Activated CD4-positive, alpha-beta T cell treated with anti-CD3 and anti-CD28 coated beads, Interleukin-2, amount 50 U/mL, for 1 hour (primary cell): Measurements from ENCODE around the gene FAM20C.

Source experiments
- DNase-seq: peaks from one replicate; pipeline ENCODE4 v3.0.0-alpha.2; 2020

FAM20C gene

DNA sequence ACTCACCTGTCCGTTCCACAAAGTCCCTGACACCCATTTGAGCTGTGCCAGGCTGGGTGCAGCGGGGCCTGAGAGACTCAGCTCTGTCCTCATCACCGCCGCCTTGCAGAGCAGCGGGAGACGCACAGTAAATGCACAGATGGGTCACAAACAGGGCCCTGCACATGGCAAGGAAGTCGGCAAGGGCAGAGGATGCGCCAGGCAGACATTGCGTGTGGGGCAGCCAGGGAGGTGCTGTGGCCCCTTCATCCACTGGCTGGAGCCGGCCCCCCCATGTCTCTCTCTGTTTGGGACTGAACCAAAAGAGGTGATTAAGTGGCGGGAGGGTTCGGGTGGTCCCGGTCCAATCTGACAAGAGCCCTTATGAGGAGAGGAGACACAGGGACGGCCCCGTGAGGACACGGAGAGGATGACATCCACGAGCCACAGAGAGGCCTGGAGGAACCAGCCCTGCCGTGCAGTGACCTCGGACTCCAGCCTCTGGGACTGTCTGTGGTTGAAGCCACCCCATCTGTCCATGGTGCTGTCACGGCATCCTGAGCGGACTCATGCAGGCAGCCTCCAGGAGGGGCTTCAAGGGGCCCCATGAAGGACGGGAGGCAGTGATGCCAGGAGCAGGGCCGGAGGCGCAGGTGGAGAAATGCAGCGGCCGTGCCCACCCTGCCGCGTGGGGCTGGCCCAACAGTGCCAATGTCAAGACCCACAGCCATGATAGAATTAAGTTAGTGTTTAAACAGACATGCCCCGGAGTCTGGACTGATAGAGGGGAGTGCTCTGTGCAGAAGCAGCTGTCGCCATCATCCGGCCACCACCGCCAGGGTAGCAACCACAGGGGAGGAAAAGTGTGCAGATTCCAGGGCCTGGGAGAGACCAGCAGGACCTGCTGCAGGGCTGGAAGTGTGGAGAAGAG, 69.2 kb downstream of the FAM20C start:
- DNase-seq, result no peak

DNA sequence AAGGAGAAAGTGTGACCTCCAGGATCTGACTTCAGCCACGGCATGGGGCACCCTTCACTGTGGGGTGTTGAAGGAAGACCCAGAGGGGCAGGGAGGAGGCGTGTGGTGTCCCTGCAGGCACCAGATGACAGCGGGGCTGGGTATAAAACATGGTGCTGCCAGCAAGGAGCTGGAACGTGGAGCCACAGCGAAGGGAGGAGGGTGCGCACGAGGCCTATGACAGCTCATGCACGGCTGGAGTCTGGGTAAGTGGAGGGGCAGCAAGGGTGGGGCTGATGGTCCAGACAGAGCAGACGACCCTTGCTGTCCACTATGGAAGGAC, 69.8 kb downstream of the FAM20C start:
- no peak for DNase-seq

DNA sequence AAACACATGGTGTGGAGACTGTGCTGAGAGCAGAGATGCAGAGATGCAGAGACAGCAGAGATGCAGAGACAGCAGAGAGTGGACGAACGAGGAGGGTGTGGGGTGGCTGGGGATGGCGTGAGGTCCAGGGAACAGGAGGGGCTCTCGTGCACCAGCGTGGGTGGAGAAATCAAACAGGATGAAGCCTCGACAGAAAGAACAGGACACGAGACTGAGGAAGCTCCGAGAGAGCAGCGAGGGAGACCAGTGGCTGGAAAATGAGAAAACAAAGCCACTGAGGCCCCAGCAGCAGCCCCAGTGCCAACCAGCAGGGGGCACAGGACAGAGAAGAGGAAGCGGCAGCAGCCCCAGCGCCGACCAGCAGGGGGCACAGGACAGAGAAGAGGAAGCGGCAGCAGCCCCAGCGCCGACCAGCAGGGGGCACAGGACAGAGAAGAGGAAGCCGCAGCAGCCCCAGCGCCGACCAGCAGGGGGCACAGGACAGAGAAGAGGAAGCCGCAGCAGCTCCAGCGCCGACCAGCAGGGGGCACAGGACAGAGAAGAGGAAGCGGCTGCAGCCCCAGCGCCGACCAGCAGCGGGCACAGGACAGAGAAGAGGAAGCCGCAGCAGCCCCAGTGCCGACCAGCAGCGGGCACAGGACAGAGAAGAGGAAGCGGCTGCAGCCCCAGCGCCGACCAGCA, 70.4 kb downstream of the FAM20C start:
- peak; percentile 59 for DNase-seq

- peak; percentile 65 for DNase-seq
Observed at GRCh38 chr7:263483-264351, 71.3 kb downstream of the FAM20C start.

DNA sequence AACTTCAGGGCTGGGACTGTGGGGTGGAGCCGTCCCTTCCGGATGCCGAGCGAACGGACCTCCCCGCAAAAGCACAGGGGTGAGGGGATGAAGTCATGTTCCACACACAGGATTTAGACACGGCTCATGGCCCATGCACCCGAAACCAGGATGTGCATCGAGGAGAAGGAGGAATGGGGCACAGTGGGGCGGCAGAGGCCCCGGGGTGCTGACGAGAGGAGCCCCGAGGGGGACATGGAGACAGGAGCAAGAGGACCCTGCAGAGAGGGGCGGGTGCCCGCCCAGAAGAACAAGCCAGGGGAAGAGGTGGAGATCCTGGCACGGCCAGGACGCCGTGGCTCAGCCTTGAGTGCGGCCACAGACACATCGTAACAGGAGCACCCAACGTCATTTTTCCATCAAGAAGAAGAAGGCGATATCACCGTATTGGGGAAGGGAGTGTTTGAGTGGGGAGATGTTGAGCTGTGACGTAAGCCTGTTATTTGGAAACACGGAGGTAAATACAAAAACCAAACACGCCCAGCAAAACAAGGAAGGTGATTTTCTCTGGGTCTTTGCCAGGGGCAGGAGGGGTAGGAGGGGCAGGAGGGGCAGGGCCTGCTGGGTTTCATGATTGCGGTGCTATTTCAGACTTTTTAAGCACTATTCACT, 72.3 kb downstream of the FAM20C start:
- no peak for DNase-seq

- no peak for DNase-seq
Observed at GRCh38 chr7:265192-265997, 73.0 kb downstream of the FAM20C start.

- no peak for DNase-seq
Observed at GRCh38 chr7:265998-266850, 73.9 kb downstream of the FAM20C start.

- DNase-seq, result no peak
Observed at GRCh38 chr7:266851-267840, 74.8 kb downstream of the FAM20C start.

DNA sequence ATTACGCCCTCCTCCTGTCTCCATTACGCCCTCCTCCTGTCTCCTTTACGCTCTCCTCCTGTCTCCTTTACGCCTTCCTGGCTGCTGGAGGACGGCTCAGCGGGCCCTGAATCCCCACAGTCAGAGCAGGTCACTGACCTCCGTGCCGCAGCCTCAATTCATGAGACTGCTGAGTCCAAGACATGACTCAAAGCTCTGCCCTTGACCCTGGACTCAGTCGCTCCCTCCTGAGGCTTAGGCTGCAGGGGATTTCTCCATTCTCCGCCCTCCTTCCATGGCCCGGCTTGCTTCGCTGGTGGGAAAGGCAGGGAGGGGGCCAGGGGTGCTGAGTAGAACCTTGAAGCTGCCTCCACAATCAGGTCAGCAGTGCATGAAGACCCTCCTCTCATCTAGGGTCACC, 76.6 kb downstream of the FAM20C start:
- no peak for DNase-seq

DNA sequence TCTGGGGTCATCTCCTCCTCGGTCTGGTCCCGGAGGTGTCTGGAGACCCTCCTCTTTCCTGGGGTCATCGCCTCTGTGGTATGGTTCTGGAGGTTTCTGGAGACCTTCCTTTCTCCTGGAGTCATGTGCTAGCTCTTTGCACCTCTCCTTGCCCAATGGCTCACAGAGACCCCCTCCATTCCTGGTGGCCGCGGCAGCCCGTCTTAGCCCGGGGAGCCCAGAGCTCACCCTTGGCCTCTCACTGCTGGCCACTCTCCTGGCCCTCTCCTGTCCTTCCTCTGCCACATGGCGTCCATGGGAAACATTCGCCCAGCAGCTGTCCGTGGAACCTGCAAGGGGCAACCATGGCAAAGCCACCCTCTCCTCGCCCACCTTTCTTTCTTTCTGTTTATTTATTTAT, 77.3 kb downstream of the FAM20C start:
- DNase-seq, result no peak

- no peak for DNase-seq
Observed at GRCh38 chr7:270351-270983, 78.1 kb downstream of the FAM20C start.

- no peak for DNase-seq
Observed at GRCh38 chr7:271266-272107, 79.1 kb downstream of the FAM20C start.

GRCh38 chr7:272108-272615, 79.8 kb downstream of the FAM20C start:
- DNase-seq, result no peak

GRCh38 chr7:272631-273030, 80.3 kb downstream of the FAM20C start:
- DNase-seq, result no peak

- no peak for DNase-seq
Observed at GRCh38 chr7:273327-273726, 81.0 kb downstream of the FAM20C start.

DNA sequence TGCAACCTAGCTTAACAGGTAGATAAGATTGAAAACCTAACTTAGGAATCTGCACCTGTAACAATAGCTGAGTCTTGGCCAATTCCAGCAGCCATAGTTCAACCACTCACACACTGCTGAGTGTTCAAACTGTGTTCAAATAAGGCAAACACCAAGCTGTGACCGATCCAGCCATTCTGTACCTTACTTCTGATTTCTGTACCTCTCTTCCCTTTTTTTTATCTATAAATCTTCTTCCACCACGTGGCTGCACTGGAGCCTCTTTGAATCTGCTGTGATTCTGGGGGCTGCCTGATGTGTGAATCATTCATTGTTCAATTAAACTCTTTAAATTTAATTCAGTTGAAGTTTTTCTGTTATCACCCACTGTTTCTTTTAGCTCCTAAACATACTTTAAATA, 81.9 kb downstream of the FAM20C start:
- no peak for DNase-seq

DNA sequence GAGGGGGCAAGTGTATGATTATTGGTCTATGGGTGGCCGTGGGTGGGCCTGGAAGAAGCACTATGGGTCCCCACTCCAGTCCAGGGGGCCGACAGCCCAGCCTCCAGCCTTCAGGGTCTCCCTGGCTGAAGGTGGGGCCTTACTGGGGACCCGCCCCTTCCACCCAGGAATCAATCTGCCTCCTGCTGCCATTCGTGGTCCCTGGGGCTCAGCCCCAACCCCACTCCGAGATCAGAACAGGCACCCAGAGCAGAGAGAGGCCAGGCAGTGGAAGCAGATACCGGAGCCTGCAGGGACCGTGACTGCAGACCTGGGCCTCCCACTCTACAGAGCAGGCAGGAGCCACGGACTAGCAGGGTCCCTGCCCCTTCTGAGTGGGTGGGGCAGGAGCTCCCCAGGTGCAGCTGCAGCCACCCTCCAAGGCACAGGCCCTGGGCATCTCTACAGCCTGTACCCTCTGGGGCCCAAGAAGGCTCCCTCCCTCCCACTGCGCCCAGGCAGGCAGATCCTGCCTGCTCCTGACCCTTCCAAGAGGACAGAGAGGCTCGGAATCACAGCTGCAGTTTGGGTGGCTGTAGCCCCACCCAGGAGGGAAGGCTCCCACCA, 84.0 kb downstream of the FAM20C start:
- DNase-seq, result no peak

DNA sequence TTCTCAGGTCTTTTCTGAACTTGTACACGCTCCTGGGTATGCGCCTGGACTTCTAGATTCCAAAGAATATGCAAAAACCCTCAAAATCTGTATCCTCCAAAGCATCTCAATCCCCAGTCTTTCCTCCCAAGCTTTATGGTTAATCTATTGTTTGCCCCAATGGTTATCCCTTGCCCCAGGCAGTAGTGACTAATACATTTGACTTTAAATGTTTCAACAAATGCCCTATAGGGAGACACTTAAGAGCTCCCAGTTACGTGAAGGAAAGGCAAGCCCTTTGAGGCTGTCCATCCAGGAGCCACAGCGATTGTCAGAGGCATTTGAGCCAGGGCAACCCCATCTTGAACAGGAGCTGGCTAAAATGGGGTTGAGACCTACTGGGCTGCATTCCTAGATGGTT, 84.9 kb downstream of the FAM20C start:
- DNase-seq, result no peak
